Stimulated activated CD8-positive, alpha-beta memory T cell treated with anti-CD3 and anti-CD28 coated beads, Interleukin-15, amount 100 ng/mL, for 1 hour (primary cell): ENCODE measurements around the gene KCNQ1.

Source experiments
- DNase-seq: peaks from one replicate; pipeline ENCODE4 v3.0.0-alpha.2; 2020; ENCODE audit warnings: low read depth

Gene KCNQ1

DNA sequence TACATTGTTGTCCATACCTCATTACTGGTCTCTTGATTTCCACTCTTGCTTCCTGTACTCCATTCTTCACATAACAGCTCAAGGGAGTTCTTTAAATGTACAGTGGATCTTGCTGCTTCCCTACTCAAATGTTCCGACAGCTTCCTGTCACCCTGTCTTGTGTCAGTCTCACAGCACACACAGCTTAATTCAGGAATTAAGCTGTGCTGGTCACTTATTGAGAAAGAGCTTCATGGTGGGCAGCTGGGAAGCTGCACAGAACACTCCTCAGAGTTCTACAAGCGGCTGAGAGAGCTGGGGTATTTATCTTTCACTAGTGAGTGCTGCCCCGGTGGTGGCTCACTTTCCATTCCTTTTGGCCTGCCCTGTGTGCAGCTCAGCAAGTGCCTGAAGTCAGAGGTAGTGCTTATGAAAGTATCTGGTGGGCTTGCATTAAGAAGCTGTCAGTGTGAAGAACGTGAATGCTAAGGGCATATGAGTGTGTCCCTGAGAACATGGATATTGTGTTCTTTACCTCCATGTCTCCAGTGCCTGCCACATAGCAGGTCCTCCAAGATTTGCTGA lies 206.3 kb downstream of the KCNQ1 start:
- no peak for DNase-seq

DNA sequence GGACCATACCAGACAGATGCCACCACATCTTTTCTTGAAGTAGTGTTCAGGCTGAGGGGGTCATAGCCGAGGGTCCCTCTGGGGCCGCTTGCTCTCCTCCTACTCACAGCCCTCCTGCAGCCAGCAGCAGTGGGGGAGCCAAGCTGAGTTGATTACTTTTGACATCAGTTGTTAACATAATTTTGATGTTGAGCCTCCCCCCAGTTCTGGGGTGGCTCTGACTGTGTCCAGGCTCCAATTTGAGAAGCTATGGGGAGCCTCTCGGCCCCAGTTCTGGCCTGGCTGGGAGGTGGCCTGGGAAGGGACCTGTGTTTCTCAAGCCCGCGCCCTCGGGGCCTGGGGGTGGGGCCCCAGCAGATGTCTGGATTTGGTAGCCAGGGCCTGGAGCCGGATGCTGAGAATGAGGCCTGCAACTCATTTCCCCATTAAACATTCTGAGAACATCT lies 207.0 kb downstream of the KCNQ1 start:
- DNase-seq = no peak

DNA sequence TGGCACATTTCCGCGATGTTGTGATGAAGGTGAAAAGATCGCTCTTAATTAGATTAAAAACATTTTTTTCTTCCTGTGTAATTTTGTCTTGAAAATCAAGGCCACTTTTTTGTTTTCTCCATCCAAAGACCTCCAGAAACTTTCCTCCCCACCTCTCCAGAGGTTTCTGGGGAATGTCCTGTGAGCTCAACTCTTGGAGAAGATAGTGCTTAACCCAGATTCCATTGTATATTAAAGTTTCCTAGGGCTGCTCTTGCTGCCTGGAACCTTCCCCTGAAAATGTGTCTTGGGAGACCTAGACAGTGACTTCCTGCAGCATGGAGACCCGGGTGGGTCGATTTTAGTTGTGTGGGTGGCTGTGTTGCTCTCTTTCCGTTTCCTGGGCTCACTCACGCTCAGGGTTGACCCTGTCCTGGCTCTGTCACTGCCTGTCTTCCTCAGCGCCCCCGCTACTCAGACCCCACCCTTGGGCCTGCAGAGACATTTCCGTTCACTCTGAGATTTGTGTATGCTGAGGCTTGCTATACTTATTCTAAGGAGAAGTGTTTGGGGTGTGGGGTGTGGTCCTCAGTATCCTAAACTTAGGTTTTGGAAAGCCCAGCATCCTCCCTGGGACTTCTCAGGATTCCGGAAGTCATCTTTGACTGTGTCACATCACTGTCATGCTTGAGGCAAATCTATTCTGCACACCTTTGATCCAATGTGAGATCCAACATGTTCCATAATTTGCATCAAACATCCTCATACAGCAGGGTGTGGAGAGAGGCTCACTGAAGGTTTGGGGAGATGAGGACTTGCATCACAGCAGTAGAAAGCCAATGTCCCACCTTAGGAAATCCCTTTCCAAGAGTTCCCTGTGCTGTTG lies 207.8 kb downstream of the KCNQ1 start:
- no peak for DNase-seq

DNA sequence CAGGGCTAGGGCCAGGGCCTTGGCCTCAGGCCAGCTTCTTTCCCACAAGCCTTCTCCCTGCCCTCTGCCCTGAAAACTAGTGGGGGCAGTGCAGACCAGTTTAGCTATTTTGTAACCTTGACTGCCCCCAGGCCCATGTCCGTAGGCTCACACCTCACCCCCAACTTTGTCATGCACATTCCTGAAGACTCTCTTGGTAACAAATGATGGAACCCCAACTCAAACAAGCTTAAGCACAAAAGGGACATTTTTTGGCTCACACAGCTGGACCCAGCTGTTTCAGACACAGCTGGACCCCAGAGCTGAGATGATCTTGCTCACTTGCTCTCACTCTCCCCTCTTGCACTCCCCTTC lies 208.4 kb downstream of the KCNQ1 start:
- DNase-seq = no peak

DNA sequence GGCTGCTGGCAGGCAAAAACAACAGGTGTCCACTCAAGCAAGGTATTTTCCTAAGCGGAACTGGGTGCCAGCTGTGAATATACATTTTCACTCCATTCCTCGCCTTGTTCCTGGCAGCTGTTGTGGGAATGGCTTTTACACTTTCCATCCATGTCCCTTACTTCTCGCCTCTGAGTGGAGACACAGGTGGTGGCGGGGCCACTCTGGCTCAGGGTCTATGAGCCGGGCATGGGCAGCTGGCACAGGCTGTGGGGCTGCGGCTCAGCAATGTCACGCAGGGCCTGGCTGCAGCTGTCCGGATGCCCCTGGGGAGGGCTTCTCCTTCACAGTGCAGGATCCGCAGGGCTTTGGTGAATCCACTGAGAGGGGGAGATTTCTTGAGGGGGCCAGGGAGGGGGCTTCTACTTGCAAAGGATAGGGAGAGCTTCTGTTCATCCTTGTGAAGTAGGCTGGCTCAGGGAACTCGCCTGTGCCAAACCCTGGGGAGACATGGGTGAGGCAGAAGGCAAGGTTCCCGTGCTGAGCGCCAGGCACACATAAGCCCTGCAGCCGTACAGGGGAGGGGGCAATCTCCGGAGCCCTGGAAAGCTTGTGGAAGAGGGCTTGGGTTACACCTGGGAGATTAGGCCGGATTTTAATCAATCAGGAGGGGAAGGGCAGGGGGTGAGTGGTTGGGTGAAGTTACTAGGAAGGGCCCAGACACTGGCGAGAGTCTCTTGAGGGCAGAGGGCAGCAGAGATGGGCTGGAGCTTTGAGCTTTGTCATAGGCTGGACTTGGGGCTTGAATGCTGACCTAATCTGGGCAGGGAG lies 209.3 kb downstream of the KCNQ1 start:
- no peak for DNase-seq

DNA sequence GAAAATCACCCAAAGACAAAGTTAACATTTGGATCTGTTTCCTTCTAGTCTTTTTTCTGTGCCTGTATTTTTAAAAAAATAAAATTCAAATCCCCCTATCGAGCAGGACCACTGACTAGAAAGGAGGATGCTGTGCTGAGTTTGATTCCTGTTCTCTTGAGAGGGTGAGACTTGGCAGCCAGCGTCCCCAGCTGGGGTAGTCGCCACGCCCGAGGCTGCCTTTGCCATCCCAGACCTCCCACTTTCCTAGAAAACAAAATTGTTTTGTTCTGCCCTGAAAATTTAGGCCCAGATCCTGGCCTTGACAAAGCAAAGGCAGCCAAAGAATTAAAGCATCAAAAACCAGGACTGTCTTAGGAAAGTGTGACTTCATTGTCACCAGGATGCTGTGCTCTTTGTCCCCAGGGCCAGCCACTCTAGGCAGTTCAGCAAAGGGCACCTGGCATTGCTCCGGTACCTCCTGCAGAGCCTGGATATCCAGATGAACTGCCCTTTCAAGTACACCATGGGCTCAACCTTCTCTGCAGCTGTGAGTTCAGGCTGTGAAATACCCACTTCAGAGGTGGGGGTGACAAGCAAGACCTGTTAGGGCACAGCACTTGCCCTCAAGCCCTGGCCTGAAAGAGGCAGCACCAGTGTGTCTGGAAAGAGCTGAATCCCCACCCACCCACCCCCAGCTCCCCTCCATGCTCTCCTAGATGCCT lies 210.4 kb downstream of the KCNQ1 start:
- DNase-seq = no peak

DNA sequence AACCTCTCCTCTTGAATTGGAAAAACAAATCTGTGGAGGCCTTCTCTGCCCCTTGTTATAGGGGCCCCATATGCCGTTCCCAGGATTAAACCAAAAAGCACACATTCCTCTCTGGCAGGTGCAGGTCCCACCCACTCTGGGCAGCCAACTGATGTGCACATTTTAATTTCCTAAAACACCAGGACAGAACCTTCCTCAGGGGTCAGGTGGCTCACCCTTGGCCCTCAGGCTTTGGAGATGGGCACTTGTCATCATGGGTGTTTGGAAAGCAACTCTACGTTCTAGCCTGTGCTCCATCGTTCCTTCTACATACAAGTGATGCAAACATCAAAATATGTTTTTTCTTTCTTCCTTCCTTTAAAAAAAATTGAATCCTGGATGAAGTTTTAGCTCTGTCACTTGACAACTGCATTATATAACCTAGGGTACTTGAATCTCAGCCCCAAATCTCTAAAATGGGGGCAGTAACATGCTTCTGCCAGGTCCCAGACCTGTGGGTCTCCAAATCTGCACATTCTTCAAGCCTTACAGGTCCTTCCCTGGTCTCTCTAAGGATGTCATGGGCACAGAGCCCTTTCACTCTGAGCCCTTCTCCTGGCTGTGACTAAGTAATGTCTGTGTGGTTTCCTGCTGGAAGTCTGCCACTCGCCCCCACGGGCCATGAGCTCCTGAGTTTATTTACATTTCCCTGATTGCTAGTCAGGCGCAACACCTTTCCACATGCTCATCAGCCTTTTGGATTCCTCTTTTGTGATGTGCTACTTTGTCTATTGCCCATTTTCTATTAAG lies 211.2 kb downstream of the KCNQ1 start:
- DNase-seq = no peak

DNA sequence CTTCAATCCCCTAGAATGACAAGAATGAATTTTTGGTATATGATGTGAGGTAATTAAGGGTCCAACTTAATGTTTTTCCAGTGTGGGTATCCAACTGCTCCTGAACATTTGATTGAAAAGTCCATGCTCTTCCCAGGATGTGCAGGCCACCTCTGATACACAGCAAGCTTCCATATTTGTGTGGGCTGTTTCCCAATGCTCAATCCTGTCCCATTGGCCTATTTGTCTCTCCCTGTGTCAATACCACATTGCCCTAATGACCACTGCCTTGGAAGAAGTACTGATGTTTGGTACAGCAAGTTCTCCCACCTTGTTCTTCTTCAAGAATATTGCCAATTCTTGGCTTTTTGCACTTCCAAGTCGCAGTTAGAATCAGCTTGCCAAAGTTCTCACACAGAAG lies 212.1 kb downstream of the KCNQ1 start:
- DNase-seq = no peak

DNA sequence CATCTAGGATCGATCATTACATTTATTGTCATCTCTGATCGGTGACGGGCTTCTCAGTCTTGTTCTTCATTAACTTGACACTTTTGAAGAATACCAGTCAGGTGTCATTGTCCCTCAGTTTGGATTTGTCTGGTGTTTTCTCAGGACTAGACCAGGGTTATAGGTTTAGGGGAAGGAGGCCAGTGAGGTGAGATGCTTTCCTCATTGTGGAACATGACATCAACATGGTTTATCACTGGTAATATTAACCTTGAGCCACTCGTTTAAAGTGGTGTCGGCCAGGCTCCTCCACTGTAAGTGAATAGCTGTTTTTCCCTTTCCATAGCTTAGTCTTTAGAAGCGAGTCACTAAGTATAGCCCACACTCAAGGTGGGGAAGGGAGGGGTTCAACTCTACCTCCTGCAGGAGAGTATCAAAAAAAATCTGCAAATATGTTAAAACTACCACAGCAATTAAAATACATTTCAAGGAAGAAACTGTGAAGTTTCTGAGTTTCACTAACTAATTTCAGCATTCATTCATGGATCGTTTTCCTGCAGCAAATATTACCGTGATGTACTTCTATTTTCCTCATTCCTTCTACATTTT lies 213.0 kb downstream of the KCNQ1 start:
- no peak for DNase-seq

DNA sequence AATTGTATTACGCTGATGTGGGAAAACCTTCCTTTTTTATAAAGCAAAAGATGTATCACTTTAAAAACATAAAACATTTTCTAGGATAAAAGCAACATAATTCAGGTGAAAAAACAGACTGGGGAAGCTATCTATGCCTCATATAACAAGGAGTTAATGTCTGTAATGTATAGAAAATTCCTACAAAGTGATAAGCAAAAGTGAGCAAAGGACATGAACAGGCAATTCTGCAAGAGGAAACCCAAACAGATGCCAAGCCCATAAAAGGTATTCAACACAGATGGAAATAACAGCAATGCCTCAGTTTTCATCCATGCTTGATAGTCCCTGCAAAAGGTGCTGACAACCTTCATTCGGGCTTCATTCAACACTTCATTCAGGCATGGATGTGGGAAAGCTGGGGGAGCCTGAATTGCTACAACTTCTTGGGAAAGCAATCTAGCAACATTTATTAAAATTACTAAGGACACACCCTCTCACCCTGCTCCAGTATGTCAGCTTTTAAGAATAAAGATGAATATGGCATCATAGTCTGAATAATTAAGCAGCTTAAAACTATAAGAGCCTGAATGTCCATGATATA lies 215.6 kb downstream of the KCNQ1 start:
- no peak for DNase-seq

DNA sequence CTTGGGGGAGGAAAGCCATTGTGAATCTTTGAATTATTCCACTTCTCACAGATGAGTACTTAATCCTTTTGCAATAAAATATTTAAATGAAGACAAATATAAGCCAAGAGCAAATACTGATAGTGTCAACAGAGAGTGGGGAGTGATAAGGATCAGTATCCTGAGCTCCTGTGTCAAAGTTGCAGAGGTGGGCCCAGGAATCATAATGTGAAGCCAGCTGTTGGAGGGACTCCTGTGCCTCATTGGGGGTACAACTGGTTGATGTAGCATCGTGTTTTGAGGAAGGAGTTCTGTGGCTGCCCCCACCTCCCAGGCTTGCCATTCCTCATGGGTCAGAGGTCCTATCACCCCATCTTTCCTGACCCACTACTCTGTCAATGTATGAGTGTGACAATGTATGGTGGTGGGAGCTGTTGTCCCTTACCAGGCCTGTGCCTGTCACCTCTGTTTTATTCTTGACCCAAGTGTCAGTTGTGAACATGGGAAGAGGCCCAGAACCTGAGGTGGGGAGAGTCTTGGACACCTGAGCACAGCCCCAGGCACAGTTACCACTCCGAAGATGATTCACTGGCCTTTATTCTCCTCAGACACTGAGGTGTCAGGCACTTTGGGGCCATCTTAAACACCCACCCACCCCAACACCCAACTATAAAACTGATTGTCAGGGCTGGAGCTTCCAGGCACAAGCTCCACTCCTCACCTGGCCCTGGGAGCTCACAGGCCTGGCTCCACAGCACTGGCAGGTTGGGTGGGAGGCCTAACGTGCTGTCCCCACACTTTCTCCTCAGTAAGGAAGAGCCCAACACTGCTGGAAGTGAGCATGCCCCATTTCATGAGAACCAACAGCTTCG lies 216.6 kb downstream of the KCNQ1 start:
- DNase-seq = no peak

DNA sequence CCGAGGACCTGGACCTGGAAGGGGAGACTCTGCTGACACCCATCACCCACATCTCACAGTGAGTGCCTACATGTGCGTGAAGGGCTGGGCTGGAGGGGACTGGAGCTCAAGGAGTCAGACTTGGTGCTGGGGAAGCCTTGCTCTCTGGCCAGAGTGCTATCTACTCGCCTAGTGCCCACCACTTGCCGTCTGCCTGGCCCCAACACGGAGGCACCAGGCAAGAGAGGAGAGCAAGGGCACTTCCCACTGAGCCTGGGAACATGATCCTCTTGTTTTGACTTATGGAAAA lies 217.2 kb downstream of the KCNQ1 start:
- DNase-seq = no peak

DNA sequence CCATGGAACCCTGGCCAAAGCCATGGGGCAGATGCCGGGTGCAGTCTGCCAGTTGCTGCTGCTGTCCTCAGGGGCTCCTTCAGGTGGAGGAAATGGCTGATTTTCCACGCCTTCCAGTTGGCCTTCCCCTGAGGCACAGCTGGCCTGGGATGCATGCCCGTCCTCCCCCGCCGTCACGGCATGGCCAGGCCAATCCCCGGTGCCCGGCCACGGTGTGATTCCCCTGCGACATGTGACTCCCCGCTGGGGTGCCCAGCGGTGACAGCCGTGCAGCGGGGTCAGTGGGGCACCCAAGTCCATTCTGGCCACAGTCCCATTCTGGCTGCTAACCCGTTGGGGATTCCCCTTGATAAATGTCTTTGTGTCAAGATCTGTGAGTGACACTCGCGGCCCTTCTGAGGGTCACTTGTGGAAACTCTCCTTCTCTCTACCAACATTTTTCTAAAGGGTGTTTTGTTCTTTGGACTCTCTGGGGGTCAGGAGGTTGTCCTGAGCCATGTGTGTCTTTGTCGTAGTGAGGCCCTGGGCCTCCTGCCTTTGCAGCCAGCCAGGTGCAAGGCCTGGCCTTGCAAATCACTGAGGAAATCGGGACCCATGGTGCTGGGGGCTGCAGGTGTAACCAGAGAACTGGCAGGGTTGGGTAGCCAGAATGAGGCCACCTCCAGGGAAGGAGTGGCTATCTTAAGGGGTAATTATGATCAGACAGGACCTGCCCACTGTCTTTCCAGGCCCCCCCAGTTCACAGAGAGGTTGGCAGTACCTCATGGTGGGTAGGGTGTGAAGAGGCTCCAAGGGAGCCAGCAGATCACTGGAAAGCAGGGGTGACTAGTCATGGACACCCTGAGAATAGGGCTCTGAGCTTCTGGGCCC lies 217.9 kb downstream of the KCNQ1 start:
- no peak for DNase-seq

DNA sequence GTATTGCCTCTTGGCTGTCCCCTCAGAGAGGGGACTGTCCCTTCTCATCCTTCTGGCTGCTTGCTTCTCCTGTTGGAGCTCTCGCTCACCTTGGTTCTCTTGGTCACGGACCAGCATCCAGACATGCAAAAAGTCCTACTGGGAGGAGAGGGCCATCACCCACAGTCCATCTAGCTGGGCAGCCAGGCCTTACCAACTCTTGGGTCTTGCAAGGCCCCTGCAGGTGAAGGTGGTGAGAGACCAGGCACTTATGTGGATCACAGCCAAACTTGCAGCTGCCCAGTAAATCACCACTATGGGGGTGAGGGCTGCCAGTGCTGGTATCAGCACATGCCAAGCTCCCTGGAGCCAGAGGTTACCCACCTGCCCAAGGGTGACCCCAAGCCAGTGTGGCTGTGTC lies 218.7 kb downstream of the KCNQ1 start:
- DNase-seq = no peak

DNA sequence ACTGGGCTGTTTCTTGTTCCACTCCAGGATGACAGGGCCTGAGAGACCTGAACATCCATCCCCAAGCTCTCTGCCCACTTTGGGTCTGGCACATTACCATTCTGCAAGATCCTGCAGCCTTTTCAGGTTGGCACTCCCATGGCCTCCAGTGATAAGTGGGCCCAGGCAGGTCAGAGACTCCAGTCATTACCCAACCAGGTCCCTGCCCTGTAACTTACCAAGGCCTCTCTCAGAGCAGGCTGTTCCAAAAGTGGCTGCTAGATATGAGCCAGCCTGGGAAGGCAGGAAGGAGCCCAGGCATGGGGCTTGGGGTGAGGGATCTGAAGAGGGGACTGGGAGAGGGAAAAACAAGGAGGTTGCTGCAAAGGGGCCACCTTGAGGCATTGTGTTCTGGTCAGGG lies 219.1 kb downstream of the KCNQ1 start:
- no peak for DNase-seq

DNA sequence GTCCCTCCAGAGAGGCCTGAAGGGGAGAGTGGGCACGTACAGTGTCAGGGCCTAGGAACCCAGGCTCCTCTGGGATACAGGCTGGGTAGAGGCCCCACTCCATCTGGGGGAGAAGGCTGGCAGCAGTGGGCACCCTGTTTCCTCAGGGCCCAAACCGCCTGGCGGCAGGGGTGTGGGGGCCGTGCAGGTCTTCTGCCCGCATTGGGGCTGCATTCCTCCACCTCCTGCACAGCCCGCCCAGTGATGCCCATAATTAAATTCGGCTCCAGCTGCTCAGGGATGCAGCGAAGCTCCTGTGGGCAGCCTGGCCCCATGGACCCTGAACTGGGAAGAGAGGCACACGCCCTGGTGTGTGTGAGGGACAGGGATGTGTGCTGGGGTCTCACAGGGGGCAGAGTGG lies 219.6 kb downstream of the KCNQ1 start:
- no peak for DNase-seq

DNA sequence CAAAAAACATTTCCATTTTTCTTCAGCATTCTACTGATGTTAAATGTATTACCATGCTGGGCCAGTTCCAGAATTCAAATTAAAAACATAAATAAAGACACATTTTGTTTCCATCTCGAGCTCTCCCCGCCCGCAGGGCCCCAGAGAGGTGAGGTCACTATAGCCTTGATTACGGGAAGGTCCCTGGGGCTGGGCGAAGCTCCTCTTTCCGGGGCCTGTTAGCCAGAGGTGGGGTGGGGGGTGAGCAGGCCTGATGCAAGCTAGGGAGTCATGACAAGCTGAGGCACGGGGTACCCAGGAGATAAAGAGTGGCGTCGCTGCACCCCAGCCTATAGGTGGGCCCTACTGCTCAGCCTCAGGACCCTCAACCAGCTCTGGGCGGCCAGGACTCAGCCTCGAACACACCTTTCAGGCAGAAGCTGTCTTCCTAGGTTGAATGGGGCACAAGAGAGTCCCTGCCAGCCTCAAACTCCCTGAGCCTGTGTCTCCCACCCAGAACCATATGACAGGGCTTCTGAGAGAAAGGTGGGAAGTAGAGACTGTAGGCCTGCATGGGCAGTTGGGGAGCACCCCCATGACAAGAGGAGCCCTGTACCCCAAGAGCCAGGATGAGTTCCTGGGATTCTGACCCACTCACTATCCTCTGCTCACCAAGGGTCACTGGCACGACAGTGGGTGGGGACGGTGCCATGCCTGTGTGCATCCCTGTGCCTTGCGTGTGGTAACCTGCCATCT lies 220.2 kb downstream of the KCNQ1 start:
- no peak for DNase-seq
